SU-DHL-6 (cell line): ENCODE measurements around the gene ETS1.

ENCODE experiments used
- H2AFZ ChIP-seq: fragments of 200-600 bp; sonication (generic); 2 replicates; pipeline ENCODE4 v1.6.1; 2014; ENCODE audit warnings: low read depth, mild to moderate bottlenecking, moderate library complexity, mixed read lengths, antibody characterized with exemption, low read length; ENCODE audit not compliant: severe bottlenecking
- H3F3A ChIP-seq: fragments of 200-600 bp; shearing (Covaris generic); 2 replicates; pipeline ENCODE4 v1.6.0; 2016; ENCODE audit warnings: antibody characterized with exemption, mild to moderate bottlenecking; ENCODE audit not compliant: insufficient read depth
- H3K27ac ChIP-seq: fragments of 200-600 bp; sonication (generic); 2 replicates; pipeline ENCODE4 v1.5.1; 2016; ENCODE audit warnings: low read depth, mild to moderate bottlenecking, low read length, moderate library complexity, mixed read lengths
- H3K27me3 ChIP-seq: fragments of 200-600 bp; sonication (generic), shearing (Covaris generic); 2 replicates; pipeline ENCODE4 v1.6.0; 2014; ENCODE audit warnings: mild to moderate bottlenecking, low read length
- H3K36me3 ChIP-seq: fragments of 200-600 bp; sonication (generic); 2 replicates; pipeline ENCODE4 v1.6.1; 2014; ENCODE audit warnings: mild to moderate bottlenecking, low read length, mixed read lengths
- H3K4me2 ChIP-seq: fragments of 300-600, 200-600 bp; shearing (Covaris generic), sonication (generic); 2 replicates; pipeline ENCODE4 v1.6.0; 2014; ENCODE audit warnings: low read length, low read depth, mild to moderate bottlenecking; ENCODE audit not compliant: poor library complexity, severe bottlenecking
- H3K4me3 ChIP-seq: fragments of 200-600 bp; sonication (generic); 2 replicates; pipeline ENCODE4 v1.5.1; 2014; ENCODE audit warnings: antibody characterized with exemption, low read length, mild to moderate bottlenecking, mixed read lengths; ENCODE audit not compliant: insufficient read depth, poor library complexity, severe bottlenecking
- H3K79me2 ChIP-seq: fragments of 200-600 bp; sonication (generic); 2 replicates; pipeline ENCODE4 v1.6.1; 2014; ENCODE audit warnings: mild to moderate bottlenecking, low read length, moderate library complexity; ENCODE audit not compliant: insufficient read depth
- H3K9ac ChIP-seq: fragments of 200-600 bp; sonication (generic); 2 replicates; pipeline ENCODE4 v1.7.0; 2014; ENCODE audit warnings: mild to moderate bottlenecking, low read length
- H3K9me2 ChIP-seq: fragments of 200-600 bp; sonication (generic); replicated peaks from 2 replicates; pipeline ENCODE4 v1.6.1; 2014; ENCODE audit warnings: low read length; ENCODE audit not compliant: insufficient read depth
- H3K9me3 ChIP-seq: fragments of 200-600 bp; sonication (generic); 2 replicates; pipeline ENCODE4 v1.6.1; 2014; ENCODE audit warnings: low read length, mixed read lengths; ENCODE audit not compliant: insufficient read depth
- H4K20me1 ChIP-seq: fragments of 200-600 bp; sonication (generic); 2 replicates; pipeline ENCODE4 v1.6.1; 2014; ENCODE audit warnings: low read depth, mild to moderate bottlenecking, antibody characterized with exemption, low read length, moderate library complexity, mixed read lengths
- CTCF ChIP-seq: fragments of 200-600 bp; sonication (generic); IDR thresholded peaks from one replicate; pipeline ENCODE4 v1.5.1; 2017; ENCODE audit warnings: antibody characterized with exemption, mild to moderate bottlenecking, low read length, moderate library complexity; ENCODE audit not compliant: insufficient read depth, poor library complexity, severe bottlenecking
- EZH2phosphoT487 ChIP-seq: fragments of 200-600 bp; sonication (generic), shearing (Covaris generic); conservative IDR thresholded peaks from 2 replicates; pipeline ENCODE4 v1.6.1; 2018; ENCODE audit warnings: mild to moderate bottlenecking, antibody characterized with exemption, low read length, moderate library complexity, mixed read lengths

The ETS1 gene

DNA sequence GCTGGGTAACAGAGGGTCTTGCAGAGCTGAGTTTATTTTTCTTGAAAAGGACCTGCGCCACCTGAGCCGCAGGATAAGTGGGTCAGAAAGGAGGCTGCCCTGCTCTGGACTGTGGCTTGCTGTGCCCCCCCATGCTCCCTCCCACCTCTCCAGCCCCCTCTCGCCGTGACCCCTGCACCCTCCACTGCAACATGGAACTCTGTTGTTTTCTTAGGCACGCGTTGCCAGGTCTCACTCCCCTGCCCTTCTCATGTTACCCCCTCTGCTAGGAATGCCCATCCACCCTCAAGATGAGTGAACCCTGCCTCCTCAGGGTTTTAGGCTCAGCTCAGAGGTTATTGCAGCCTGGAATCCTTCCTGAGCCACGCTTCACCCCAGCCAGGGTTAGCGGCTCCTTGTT is 10.8 kb downstream of the ETS1 start:
- Histone ChIP-seq H3K4me3 (no peak overlapping the region), H3K9me3 (no peaks in the 10 kb centered on the region), H3K79me2 (no peaks in the 10 kb centered on the region), H3K27ac (no peak overlapping the region), H3K9ac (no peak overlapping the region), H3K9me2 (no peaks in the 10 kb centered on the region), H3F3A (no peaks in the 10 kb centered on the region), H3K27me3 (no peaks in the 10 kb centered on the region), H3K4me2 (no peak overlapping the region), H3K36me3 (no peaks in the 10 kb centered on the region), H4K20me1 (no peaks in the 10 kb centered on the region), H2AFZ (no peak overlapping the region)
- TF ChIP-seq CTCF, result no peak
- no peak for TF ChIP-seq EZH2phosphoT487

DNA sequence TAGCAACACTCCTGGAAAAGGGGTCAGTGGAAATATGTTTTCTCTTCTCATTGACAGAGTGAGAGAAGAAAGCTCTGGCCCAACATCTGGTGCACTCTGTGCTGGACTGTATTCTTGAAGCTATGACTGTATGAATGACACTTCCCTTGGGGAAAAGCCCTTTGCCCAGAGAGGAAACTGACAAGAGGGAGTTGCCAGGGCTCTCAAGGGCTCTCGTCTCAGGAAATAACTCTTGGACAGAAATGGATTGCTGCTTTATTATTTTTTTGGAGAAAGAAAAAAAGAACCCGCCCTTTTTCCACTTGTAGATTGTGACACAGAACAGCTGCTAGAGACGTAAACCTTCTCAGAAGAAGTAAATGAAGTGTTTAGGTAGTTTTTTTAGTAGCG is 11.4 kb downstream of the ETS1 start:
- H3K36me3 ChIP-seq, result no peaks in the 10 kb centered on the region
- no peak overlapping the region for H3K4me2 ChIP-seq
- H3K9ac ChIP-seq, result no peak overlapping the region
- H3K9me2 ChIP-seq, result no peaks in the 10 kb centered on the region
- no peak overlapping the region for H3K27ac ChIP-seq
- no peak overlapping the region for H3K4me3 ChIP-seq
- no peaks in the 10 kb centered on the region for H3F3A ChIP-seq
- no peaks in the 10 kb centered on the region for H3K79me2 ChIP-seq
- no peaks in the 10 kb centered on the region for H4K20me1 ChIP-seq
- H3K9me3 ChIP-seq, result no peaks in the 10 kb centered on the region
- H2AFZ ChIP-seq, result no peak overlapping the region
- H3K27me3 ChIP-seq, result no peaks in the 10 kb centered on the region
- TF ChIP-seq EZH2phosphoT487 (no peak), CTCF (no peak)

DNA sequence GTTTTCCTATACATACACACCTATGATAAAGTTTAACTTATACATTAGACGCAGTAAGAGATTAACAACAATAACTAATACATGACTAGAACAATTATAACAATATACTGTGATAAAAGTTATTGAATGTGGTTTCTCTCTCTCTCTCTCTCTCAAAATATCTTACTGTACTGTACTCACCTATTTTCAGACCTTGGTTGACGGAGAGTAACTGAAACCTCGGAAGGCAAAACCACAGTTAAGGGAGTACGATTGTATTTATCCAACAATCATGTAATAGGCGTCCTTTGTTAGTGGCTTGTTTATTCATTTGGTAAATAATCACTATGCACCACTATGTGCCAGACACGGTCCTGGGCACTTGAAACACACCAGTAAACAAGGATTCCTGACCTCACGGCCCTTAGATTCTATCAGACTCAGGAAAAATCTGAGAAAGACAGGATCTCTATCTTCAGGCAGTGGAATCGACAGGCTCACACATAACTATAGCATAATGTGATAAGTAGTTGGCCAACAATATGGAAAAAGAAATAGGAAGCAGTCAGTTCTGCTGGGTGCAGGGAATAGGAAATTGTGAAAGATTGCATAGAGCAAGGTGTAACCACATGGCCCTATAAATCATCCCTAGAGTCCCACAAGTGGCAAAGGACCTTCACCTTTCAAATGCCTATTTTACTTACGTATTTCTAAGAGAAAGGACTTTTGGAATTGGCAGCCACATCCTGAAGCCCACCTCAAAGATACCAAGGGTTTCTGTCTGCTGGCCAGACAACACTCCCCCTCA is 12.0 kb downstream of the ETS1 start:
- Histone ChIP-seq H3K79me2 (no peaks in the 10 kb centered on the region), H3K27me3 (no peaks in the 10 kb centered on the region), H3K9me2 (no peaks in the 10 kb centered on the region), H4K20me1 (no peaks in the 10 kb centered on the region), H3F3A (no peaks in the 10 kb centered on the region), H2AFZ (no peak overlapping the region), H3K4me3 (no peak overlapping the region), H3K4me2 (no peak overlapping the region), H3K27ac (no peak overlapping the region), H3K9ac (no peak overlapping the region), H3K9me3 (no peaks in the 10 kb centered on the region), H3K36me3 (no peaks in the 10 kb centered on the region)
- TF ChIP-seq EZH2phosphoT487 (no peak), CTCF (no peak)
